K562 (cell line): ENCODE data around the gene CDCA3. TPM values are rescaled to one million over a fixed set of nuclear protein-coding genes. Genes with fewer than 3 reads are reported as not detected.

Experiments used
- ASH1L ChIP-seq: fragments of 450-650 bp; IDR thresholded peaks from 2 replicates; pipeline ENCODE4 v1.6.1; 2018; ENCODE audit warnings: borderline replicate concordance, mild to moderate bottlenecking, low read depth; ENCODE audit not compliant: partially characterized antibody
- CBX2 ChIP-seq: fragments of 200-600 bp; sonication (generic); IDR thresholded peaks from one replicate; pipeline ENCODE4 v1.6.1; 2012; ENCODE audit warnings: mild to moderate bottlenecking, low read length, inconsistent platforms; ENCODE audit not compliant: insufficient read depth, poor library complexity, severe bottlenecking
- CC2D1A ChIP-seq: fragments of 450-650 bp; IDR thresholded peaks from 2 replicates; pipeline ENCODE4 v1.6.1; 2017; ENCODE audit warnings: mild to moderate bottlenecking
- CCNT2 ChIP-seq: IDR thresholded peaks from 2 replicates; pipeline ENCODE4 v1.6.1; 2011; ENCODE audit warnings: borderline replicate concordance, low read depth, mild to moderate bottlenecking, moderate library complexity, mixed read lengths, low read length; ENCODE audit not compliant: insufficient read length; ENCODE audit errors: extremely low read depth
- HNRNPH1 ChIP-seq: fragments of 200-400 bp; formaldehyde crosslinking; optimal IDR thresholded peaks from 2 replicates; pipeline ENCODE3; 2017; ENCODE audit warnings: low read depth, mild to moderate bottlenecking, low read length, moderate library complexity
- MED1 ChIP-seq: sonication (generic); formaldehyde crosslinking; IDR thresholded peaks from 2 replicates; pipeline ENCODE4 v1.8.1; 2023; ENCODE audit warnings: missing genetic modification reagents, borderline replicate concordance
- NFRKB ChIP-seq: fragments of 450-650 bp; IDR thresholded peaks from 2 replicates; pipeline ENCODE4 v1.6.1; 2016; ENCODE audit warnings: low read depth
- NR4A1 ChIP-seq, 2 experiments: fragments of 250-450 bp in 1 of 2; fragments of 450-650 bp in 1 of 2; sonication (Bioruptor Pico) in 1 of 2; IDR thresholded peaks; 2 replicates each; pipeline versions ENCODE4 v1.4.0 to v1.6.1; 2016 to 2020; ENCODE audit warnings: mild to moderate bottlenecking in 2 of 2, missing compliant biosample characterization in 1 of 2, missing genetic modification characterization in 1 of 2, moderate library complexity in 1 of 2
- PHF8 ChIP-seq: fragments of 200-600 bp; sonication (generic); IDR thresholded peaks from 2 replicates; pipeline ENCODE4 v1.6.1; 2012; ENCODE audit warnings: mixed run types, mild to moderate bottlenecking, inconsistent platforms, low read length, moderate library complexity, borderline replicate concordance
- POLR2H ChIP-seq: IDR thresholded peaks from 2 replicates; pipeline ENCODE4 v1.6.1; 2016; ENCODE audit warnings: missing genetic modification characterization, low read depth, mild to moderate bottlenecking, control low read depth, missing compliant biosample characterization, moderate library complexity
- RCOR1 ChIP-seq, 2 experiments: IDR thresholded peaks; 2 replicates each; pipeline ENCODE4 v1.6.1; 2012; ENCODE audit warnings: low read depth in 2 of 2, low read length in 2 of 2, borderline replicate concordance in 1 of 2, improper control_type of control experiment in 1 of 2
- TGIF2 ChIP-seq: sonication (generic); formaldehyde crosslinking; IDR thresholded peaks from 2 replicates; pipeline ENCODE4 v1.8.1; 2022; ENCODE audit warnings: mild to moderate bottlenecking, missing genetic modification reagents, moderate library complexity
- YY1 ChIP-seq, 3 experiments: IDR thresholded peaks; 2 replicates each; pipeline ENCODE4 v1.6.1; 2011; ENCODE audit warnings: low read length in 2 of 3, mild to moderate bottlenecking in 2 of 3, moderate library complexity in 2 of 3, borderline replicate concordance in 1 of 3, control low read depth in 1 of 3, low read depth in 1 of 3; ENCODE audit not compliant: insufficient read depth in 3 of 3, insufficient replicate concordance in 2 of 3, control insufficient read depth in 1 of 3, insufficient read length in 1 of 3; ENCODE audit errors: extremely low read depth in 1 of 3
- ZBTB17 ChIP-seq: fragments of 450-650 bp; formaldehyde crosslinking; IDR thresholded peaks from 2 replicates; pipeline ENCODE4 v1.4.0; 2020; ENCODE audit warnings: mild to moderate bottlenecking
- ZNF146 ChIP-seq: IDR thresholded peaks from one replicate; pipeline ENCODE4 v1.6.1; 2018; ENCODE audit warnings: missing compliant biosample characterization; ENCODE audit not compliant: unreplicated experiment
- ZNF23 ChIP-seq: fragments of 250-450 bp; sonication (Bioruptor Pico); IDR thresholded peaks from 2 replicates; pipeline ENCODE4 v1.4.0; 2020; ENCODE audit warnings: mild to moderate bottlenecking
- ZNF444 ChIP-seq: fragments of 250-450 bp; sonication (Bioruptor Pico); IDR thresholded peaks from 2 replicates; pipeline ENCODE4 v1.4.0; 2020; ENCODE audit warnings: mild to moderate bottlenecking, moderate library complexity
- ZNF584 ChIP-seq: fragments of 200-800 bp; sonication (Bioruptor generic); IDR thresholded peaks from 2 replicates; pipeline ENCODE4 v1.6.1; 2016; ENCODE audit warnings: low read depth, mild to moderate bottlenecking, missing genetic modification characterization, missing compliant biosample characterization
- polyA plus RNA-seq, 8 experiments: library from polyadenylated mRNA; depleted of rRNA in 4 of 8; stranded (reverse) in 5 of 8; unstranded in 3 of 8; fragments of >200 nt; fragmentation: Nextera tagmentation in 2 of 8; fragmentation: Illumina TruSeq in 1 of 8; extraction: Ambion mirVana in 2 of 8; extraction: Trizol in 1 of 8; gene quantifications; 2 replicates each; pipeline versions ENCODE4 v1.2.1 to v1.2.3, GENCODE V29; 2011 to 2014; ENCODE audit warnings: inconsistent platforms in 1 of 8, missing spikeins in 1 of 8
- total RNA-seq, 7 experiments: library from RNA; depleted of rRNA in 6 of 7; stranded (reverse); fragments of >200 nt in 6 of 7; fragmentation: Illumina TruSeq in 2 of 7; extraction: Trizol in 2 of 7; gene quantifications; 2 replicates each; pipeline versions ENCODE4 v1.2.1 to v1.2.3, GENCODE V29; 2011 to 2021; ENCODE audit warnings: low replicate concordance in 1 of 7
- TF ChIP-seq, protein P1 (sequence below): fragments of 450-650 bp; IDR thresholded peaks from 2 replicates; pipeline ENCODE4 v1.6.1; 2017; ENCODE audit warnings: antibody characterized with exemption
- TF ChIP-seq, protein P2 (sequence below): sonication (generic); IDR thresholded peaks from 2 replicates; pipeline ENCODE4 v1.6.1; 2016
- TF ChIP-seq, protein P3 (sequence below): IDR thresholded peaks from 3 replicates; pipeline ENCODE4 v1.6.1; 2011; ENCODE audit warnings: borderline replicate concordance, mild to moderate bottlenecking, moderate library complexity; ENCODE audit not compliant: insufficient read length; ENCODE audit errors: extremely low read depth

The CDCA3 gene
- total and polyA plus RNA-seq, 9 of the 15 experiments (the other 6 are each of a cell fraction or from before 2014, with no cell fraction given), result 24.2 to 80.8 (median 55.1) TPM

DNA sequence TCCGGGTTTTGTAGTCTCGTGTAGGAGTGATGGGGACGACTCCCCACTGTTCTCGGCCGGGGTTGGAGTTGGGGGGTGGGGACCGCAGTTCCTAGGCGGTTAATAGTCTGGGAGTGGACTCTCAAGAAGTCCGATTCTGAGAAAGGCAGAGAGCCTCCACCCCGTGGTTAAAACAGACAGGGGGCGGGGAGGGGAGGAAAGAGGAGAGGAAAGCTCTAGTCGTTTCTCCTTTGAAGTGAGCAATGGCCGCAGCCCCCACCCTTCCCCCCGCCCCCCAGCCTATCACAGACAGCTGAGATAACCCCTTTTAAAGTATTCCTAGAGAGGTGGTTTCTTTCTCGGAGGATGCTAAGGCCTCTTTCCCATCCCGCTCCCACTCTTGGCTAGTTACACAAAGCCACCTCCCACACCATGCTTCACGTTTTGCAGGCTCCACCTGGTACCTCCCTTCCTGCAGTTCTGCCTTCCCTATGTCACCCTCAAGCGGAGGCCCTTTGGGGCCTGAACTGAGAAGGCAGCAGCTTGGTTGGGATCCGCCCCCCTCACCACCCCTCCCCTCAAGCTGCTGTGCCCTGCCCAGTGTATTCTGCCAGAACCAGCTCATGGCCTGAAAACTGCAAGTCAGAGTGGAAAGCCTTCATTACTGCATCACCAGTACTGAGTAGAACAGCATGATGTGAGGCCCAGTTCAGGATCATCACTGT is 1.7 kb upstream of the CDCA3 start (continued):
- no peak for TF ChIP-seq CBX2
- no peak for TF ChIP-seq RCOR1 (IDR thresholded peaks at IDR 0.05; ENCODE audit: borderline replicate concordance in 1 of 2, low read depth in 2 of 2, low read length in 2 of 2)
- TF ChIP-seq, protein P1, sequence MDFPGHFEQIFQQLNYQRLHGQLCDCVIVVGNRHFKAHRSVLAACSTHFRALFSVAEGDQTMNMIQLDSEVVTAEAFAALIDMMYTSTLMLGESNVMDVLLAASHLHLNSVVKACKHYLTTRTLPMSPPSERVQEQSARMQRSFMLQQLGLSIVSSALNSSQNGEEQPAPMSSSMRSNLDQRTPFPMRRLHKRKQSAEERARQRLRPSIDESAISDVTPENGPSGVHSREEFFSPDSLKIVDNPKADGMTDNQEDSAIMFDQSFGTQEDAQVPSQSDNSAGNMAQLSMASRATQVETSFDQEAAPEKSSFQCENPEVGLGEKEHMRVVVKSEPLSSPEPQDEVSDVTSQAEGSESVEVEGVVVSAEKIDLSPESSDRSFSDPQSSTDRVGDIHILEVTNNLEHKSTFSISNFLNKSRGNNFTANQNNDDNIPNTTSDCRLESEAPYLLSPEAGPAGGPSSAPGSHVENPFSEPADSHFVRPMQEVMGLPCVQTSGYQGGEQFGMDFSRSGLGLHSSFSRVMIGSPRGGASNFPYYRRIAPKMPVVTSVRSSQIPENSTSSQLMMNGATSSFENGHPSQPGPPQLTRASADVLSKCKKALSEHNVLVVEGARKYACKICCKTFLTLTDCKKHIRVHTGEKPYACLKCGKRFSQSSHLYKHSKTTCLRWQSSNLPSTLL, result no peak
- no peak for TF ChIP-seq CC2D1A
- TF ChIP-seq ZNF444 (CRISPR knock-in tag), result no peak
- peak in 1 of 3 experiments; percentile 56 for TF ChIP-seq YY1 (IDR thresholded peaks at IDR 0.05; ENCODE audit: borderline replicate concordance in 1 of 3, control insufficient read depth in 1 of 3, extremely low read depth in 1 of 3, insufficient read depth in 3 of 3, insufficient read length in 1 of 3, insufficient replicate concordance in 2 of 3, low read depth in 1 of 3, low read length in 2 of 3)
- no peak for TF ChIP-seq ZBTB17
- TF ChIP-seq NFRKB, result no peak
- 0 out of 2 replicates have a peak, but pooled peaks have one; percentile 7 for TF ChIP-seq ZNF584
- no peak for TF ChIP-seq ASH1L
- no peak for TF ChIP-seq TGIF2 (CRISPR knock-in tag)
- no peak for TF ChIP-seq ZNF23 (CRISPR knock-in tag)
- TF ChIP-seq, protein P2, sequence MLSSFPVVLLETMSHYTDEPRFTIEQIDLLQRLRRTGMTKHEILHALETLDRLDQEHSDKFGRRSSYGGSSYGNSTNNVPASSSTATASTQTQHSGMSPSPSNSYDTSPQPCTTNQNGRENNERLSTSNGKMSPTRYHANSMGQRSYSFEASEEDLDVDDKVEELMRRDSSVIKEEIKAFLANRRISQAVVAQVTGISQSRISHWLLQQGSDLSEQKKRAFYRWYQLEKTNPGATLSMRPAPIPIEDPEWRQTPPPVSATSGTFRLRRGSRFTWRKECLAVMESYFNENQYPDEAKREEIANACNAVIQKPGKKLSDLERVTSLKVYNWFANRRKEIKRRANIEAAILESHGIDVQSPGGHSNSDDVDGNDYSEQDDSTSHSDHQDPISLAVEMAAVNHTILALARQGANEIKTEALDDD, result 0 out of 2 replicates have a peak, but pooled peaks have one; percentile 28
- TF ChIP-seq NR4A1 (CRISPR knock-in tag; IDR thresholded peaks at IDR 0.05), result no peak
- no peak for TF ChIP-seq NR4A1 (tag; IDR thresholded peaks at IDR 0.05)
- TF ChIP-seq ZNF146 (CRISPR knock-in tag), result no peak
- TF ChIP-seq, protein P3, sequence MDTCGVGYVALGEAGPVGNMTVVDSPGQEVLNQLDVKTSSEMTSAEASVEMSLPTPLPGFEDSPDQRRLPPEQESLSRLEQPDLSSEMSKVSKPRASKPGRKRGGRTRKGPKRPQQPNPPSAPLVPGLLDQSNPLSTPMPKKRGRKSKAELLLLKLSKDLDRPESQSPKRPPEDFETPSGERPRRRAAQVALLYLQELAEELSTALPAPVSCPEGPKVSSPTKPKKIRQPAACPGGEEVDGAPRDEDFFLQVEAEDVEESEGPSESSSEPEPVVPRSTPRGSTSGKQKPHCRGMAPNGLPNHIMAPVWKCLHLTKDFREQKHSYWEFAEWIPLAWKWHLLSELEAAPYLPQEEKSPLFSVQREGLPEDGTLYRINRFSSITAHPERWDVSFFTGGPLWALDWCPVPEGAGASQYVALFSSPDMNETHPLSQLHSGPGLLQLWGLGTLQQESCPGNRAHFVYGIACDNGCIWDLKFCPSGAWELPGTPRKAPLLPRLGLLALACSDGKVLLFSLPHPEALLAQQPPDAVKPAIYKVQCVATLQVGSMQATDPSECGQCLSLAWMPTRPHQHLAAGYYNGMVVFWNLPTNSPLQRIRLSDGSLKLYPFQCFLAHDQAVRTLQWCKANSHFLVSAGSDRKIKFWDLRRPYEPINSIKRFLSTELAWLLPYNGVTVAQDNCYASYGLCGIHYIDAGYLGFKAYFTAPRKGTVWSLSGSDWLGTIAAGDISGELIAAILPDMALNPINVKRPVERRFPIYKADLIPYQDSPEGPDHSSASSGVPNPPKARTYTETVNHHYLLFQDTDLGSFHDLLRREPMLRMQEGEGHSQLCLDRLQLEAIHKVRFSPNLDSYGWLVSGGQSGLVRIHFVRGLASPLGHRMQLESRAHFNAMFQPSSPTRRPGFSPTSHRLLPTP, result no peak
- TF ChIP-seq CCNT2, result no peak
- no peak for TF ChIP-seq MED1
- TF ChIP-seq POLR2H, result no peak
- TF ChIP-seq HNRNPH1, result no peak
- TF ChIP-seq PHF8, result no peak
